ENCODE measurements around the gene CELF2. TPM values are rescaled to one million over a fixed set of nuclear protein-coding genes. Genes with fewer than 3 reads are reported as not detected.

CELF2 gene
- total and polyA plus RNA-seq, 9 of the 15 experiments (the other 6 are each of a cell fraction or from before 2014, with no cell fraction given): 4.0 to 20.3 (median 11.1) TPM

DNA sequence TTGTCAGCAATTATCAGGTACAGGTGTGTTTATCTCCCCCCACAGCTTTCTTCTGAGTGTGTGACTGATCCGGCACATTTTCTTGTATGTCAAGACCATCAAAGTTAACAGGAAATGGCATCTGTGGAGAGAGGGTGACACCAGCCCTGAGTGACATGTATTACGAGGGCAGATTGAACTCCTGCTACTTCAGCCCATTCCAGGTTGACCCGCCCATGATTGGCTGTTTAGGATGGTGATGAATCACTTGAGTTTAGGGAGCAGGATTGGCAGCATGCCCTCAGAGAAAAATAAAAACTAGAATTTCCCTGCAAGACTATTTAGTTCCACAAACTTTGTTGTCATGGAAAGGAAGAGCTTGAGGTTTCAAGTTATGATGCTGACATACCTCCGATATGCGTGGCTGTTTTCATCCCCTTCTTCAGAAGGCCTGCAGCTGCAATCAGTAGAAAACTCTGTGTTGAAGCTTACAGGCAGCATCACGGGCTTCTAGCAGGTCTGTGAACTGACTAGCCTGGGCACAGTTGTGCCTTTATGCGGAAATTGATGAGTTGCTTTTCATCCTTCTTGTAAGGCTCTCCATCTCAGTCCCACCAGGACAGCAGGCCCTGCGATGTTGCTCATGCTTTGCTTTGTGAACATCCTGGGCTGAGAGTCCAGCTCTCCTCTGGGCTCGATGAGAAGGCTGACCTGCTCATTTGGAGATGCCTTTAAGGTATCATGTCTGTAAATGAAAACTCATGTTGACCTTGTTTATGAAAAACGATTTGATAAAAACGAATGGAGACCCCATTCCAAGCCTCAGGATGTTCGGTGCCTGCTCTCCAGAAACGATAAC, 8.0 kb upstream of the CELF2 start:
- no peak overlapping the region for H3K27ac ChIP-seq (ENCODE audit: extremely low read depth, low read depth, low read length)
- H3K9ac ChIP-seq (ENCODE audit: insufficient read depth in 1 of 2, low read depth in 2 of 2, low read length in 2 of 2): no peak overlapping the region
- H3K27me3 ChIP-seq (ENCODE audit: control insufficient read depth in 2 of 2, insufficient read depth in 2 of 2, low read length in 2 of 2): peaks cover 16 to 24% of the 10 kb centered on the region in 2 experiments
- no peak for FAIRE-seq
- no peak overlapping the region for H2AFZ ChIP-seq (ENCODE audit: low read depth, low read length)
- H3K4me3 ChIP-seq: no peak overlapping the region
- intact Hi-C loops (cut with micrococcal nuclease) (no loop called here), in situ Hi-C loops (cut with MboI) (no loop called here)
- no peak for ATAC-seq
- no peak overlapping the region for H3K4me2 ChIP-seq (ENCODE audit: insufficient read depth, low read length)
- CTCF ChIA-PET (ENCODE audit: low intra/inter-chr PET ratio): no interaction called here
- H4K20me1 ChIP-seq (replicated peaks; ENCODE audit: control insufficient read depth, insufficient read depth, low read length): no peaks in the 10 kb centered on the region
- no peak for DNase-seq (ENCODE audit: extremely low read depth in 1 of 4, low spot score in 3 of 4)
- H3K4me1 ChIP-seq (replicated peaks in 1 of 2; ENCODE audit: control insufficient read depth in 2 of 2, insufficient read depth in 2 of 2, low read length in 2 of 2): no peaks in the 10 kb centered on the region
- no peaks in the 10 kb centered on the region for H3K9me3 ChIP-seq (replicated peaks; ENCODE audit: control insufficient read depth, insufficient read depth, low read depth, low read length)
- H3K79me2 ChIP-seq (ENCODE audit: control insufficient read depth, insufficient read depth, low read length): no peaks in the 10 kb centered on the region
- POLR2A ChIA-PET: no interaction called here
- no peaks in the 10 kb centered on the region for H3K36me3 ChIP-seq (ENCODE audit: control insufficient read depth, insufficient read depth, low read length)
- no TSS peak for BruUV-seq (replicated peaks)
- H3K9me1 ChIP-seq (ENCODE audit: control insufficient read depth, insufficient read depth, low read length): no peaks in the 10 kb centered on the region
- under 1% methylated on average over 13 of the region's 13 CpGs for WGBS (ENCODE audit: insufficient coverage, low coverage, missing lambda C conversion rate)
- TF ChIP-seq ZNF57 (CRISPR knock-in tag; IDR thresholded peaks at IDR 0.05) (no peak), MECOM (CRISPR knock-in tag; IDR thresholded peaks at IDR 0.05) (no peak), TAL1 (IDR thresholded peaks at IDR 0.05) (no peak), E2F3 (CRISPR knock-in tag; IDR thresholded peaks at IDR 0.05) (no peak), L3MBTL2 (IDR thresholded peaks at IDR 0.05) (no peak), RCOR1 (IDR thresholded peaks at IDR 0.05; ENCODE audit: borderline replicate concordance in 1 of 2, low read depth in 2 of 2, low read length in 2 of 2) (no peak), ZNF174 (CRISPR knock-in tag; IDR thresholded peaks at IDR 0.05) (no peak), ZNF668 (CRISPR knock-in tag; IDR thresholded peaks at IDR 0.05) (no peak), YBX1 (IDR thresholded peaks at IDR 0.05) (no peak), ZFP36 (IDR thresholded peaks at IDR 0.05; ENCODE audit: low read depth, low read length, partially characterized antibody) (no peak), LEF1 (IDR thresholded peaks at IDR 0.05) (no peak)
- TF ChIP-seq, protein P1, sequence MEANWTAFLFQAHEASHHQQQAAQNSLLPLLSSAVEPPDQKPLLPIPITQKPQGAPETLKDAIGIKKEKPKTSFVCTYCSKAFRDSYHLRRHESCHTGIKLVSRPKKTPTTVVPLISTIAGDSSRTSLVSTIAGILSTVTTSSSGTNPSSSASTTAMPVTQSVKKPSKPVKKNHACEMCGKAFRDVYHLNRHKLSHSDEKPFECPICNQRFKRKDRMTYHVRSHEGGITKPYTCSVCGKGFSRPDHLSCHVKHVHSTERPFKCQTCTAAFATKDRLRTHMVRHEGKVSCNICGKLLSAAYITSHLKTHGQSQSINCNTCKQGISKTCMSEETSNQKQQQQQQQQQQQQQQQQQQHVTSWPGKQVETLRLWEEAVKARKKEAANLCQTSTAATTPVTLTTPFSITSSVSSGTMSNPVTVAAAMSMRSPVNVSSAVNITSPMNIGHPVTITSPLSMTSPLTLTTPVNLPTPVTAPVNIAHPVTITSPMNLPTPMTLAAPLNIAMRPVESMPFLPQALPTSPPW (CRISPR knock-in tag; IDR thresholded peaks at IDR 0.05): no peak
- TF ChIP-seq, protein P2, sequence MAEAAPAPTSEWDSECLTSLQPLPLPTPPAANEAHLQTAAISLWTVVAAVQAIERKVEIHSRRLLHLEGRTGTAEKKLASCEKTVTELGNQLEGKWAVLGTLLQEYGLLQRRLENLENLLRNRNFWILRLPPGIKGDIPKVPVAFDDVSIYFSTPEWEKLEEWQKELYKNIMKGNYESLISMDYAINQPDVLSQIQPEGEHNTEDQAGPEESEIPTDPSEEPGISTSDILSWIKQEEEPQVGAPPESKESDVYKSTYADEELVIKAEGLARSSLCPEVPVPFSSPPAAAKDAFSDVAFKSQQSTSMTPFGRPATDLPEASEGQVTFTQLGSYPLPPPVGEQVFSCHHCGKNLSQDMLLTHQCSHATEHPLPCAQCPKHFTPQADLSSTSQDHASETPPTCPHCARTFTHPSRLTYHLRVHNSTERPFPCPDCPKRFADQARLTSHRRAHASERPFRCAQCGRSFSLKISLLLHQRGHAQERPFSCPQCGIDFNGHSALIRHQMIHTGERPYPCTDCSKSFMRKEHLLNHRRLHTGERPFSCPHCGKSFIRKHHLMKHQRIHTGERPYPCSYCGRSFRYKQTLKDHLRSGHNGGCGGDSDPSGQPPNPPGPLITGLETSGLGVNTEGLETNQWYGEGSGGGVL (CRISPR knock-in tag; IDR thresholded peaks at IDR 0.05): no peak
- TF ChIP-seq, protein P3, sequence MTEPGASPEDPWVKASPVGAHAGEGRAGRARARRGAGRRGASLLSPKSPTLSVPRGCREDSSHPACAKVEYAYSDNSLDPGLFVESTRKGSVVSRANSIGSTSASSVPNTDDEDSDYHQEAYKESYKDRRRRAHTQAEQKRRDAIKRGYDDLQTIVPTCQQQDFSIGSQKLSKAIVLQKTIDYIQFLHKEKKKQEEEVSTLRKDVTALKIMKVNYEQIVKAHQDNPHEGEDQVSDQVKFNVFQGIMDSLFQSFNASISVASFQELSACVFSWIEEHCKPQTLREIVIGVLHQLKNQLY (CRISPR knock-in tag; conservative IDR thresholded peaks at IDR 0.05): no peak

Measured in K562 (cell line).